ENCODE results near the gene SDHA.

- no peak for TF ChIP-seq POLR2A (IDR thresholded peaks at IDR 0.05)
- no peak for TF ChIP-seq CTCF (IDR thresholded peaks at IDR 0.05)
Observed at GRCh38 chr5:172841-173251, 45.3 kb upstream of the SDHA start.
